GM23338 (cell line): Measurements from ENCODE around the gene TRAPPC2.
A peak's percentile ranks its signal among the peaks of the same experiment; 100 is the strongest.

Source experiments
- NANOG ChIP-seq: IDR thresholded peaks from 2 replicates; pipeline ENCODE4 v1.6.1; 2016; ENCODE audit warnings: antibody characterized with exemption, borderline replicate concordance
- POLR2AphosphoS5 ChIP-seq: IDR thresholded peaks from 2 replicates; pipeline ENCODE4 v1.6.1; 2016; ENCODE audit warnings: antibody characterized with exemption, low read depth
- TF ChIP-seq, protein P1 (sequence below), 2 experiments: fragments of 200-600 bp in 1 of 2; sonication (generic) in 1 of 2; conservative IDR thresholded peaks; 2 replicates each; pipeline versions ENCODE4 v1.5.1 to v1.6.1; 2016 to 2017; ENCODE audit warnings: antibody characterized with exemption in 2 of 2, low read depth in 2 of 2, mild to moderate bottlenecking in 2 of 2, moderate library complexity in 1 of 2
- TF ChIP-seq, protein P2 (sequence below): IDR thresholded peaks from one replicate; pipeline ENCODE4 v1.6.1; 2018; ENCODE audit warnings: antibody characterized with exemption; ENCODE audit not compliant: unreplicated experiment

- TF ChIP-seq, protein P1, sequence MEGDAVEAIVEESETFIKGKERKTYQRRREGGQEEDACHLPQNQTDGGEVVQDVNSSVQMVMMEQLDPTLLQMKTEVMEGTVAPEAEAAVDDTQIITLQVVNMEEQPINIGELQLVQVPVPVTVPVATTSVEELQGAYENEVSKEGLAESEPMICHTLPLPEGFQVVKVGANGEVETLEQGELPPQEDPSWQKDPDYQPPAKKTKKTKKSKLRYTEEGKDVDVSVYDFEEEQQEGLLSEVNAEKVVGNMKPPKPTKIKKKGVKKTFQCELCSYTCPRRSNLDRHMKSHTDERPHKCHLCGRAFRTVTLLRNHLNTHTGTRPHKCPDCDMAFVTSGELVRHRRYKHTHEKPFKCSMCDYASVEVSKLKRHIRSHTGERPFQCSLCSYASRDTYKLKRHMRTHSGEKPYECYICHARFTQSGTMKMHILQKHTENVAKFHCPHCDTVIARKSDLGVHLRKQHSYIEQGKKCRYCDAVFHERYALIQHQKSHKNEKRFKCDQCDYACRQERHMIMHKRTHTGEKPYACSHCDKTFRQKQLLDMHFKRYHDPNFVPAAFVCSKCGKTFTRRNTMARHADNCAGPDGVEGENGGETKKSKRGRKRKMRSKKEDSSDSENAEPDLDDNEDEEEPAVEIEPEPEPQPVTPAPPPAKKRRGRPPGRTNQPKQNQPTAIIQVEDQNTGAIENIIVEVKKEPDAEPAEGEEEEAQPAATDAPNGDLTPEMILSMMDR (conservative IDR thresholded peaks at IDR 0.05; ENCODE audit: low read depth in 2 of 2), result peak in 1 of 2 experiments; percentile 35; a peak in 3 of 4 replicates
- TF ChIP-seq POLR2AphosphoS5, result no peak
- no peak for TF ChIP-seq NANOG
- TF ChIP-seq, protein P2, sequence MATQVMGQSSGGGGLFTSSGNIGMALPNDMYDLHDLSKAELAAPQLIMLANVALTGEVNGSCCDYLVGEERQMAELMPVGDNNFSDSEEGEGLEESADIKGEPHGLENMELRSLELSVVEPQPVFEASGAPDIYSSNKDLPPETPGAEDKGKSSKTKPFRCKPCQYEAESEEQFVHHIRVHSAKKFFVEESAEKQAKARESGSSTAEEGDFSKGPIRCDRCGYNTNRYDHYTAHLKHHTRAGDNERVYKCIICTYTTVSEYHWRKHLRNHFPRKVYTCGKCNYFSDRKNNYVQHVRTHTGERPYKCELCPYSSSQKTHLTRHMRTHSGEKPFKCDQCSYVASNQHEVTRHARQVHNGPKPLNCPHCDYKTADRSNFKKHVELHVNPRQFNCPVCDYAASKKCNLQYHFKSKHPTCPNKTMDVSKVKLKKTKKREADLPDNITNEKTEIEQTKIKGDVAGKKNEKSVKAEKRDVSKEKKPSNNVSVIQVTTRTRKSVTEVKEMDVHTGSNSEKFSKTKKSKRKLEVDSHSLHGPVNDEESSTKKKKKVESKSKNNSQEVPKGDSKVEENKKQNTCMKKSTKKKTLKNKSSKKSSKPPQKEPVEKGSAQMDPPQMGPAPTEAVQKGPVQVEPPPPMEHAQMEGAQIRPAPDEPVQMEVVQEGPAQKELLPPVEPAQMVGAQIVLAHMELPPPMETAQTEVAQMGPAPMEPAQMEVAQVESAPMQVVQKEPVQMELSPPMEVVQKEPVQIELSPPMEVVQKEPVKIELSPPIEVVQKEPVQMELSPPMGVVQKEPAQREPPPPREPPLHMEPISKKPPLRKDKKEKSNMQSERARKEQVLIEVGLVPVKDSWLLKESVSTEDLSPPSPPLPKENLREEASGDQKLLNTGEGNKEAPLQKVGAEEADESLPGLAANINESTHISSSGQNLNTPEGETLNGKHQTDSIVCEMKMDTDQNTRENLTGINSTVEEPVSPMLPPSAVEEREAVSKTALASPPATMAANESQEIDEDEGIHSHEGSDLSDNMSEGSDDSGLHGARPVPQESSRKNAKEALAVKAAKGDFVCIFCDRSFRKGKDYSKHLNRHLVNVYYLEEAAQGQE, result no peak
Measured at GRCh38 chrX:13690836-13691235, 43.6 kb downstream of the TRAPPC2 start.
